H1 (cell line): ENCODE measurements around the gene AGFG1. TPM values are rescaled to one million over a fixed set of nuclear protein-coding genes. Genes with fewer than 3 reads are reported as not detected.

Experiments used
- CTCF ChIA-PET: fragments of 300-600 bp; sonication (Branson Sonifier 250); formaldehyde crosslinking; loops from one replicate; lab custom pipeline; 2021; ENCODE audit not compliant: partially characterized antibody; lab: Charles Lee
- POLR2A ChIA-PET: fragments of 300-600 bp; sonication (Branson Sonifier 250); formaldehyde crosslinking; loops from one replicate; lab custom pipeline; 2021; ENCODE audit warnings: inconsistent platforms; ENCODE audit not compliant: partially characterized antibody; lab: Charles Lee
- DNase-seq, 2 experiments: peaks; one replicate each; pipeline versions ENCODE4 v3.0.0 to v3.0.0-alpha.2; 2010 to 2022; ENCODE audit warnings: low spot score in 2 of 2, low read depth in 1 of 2, mixed read lengths in 1 of 2
- FAIRE-seq: peaks from 2 replicates; lab custom pipeline; 2011; peaks lifted over from hg19 to GRCh38; lab: Jason Lieb, UNC
- H2AFZ ChIP-seq: 2 replicates; pipeline ENCODE4 v1.8.1; 2012; ENCODE audit warnings: low read length, inconsistent platforms
- H2AK5ac ChIP-seq: 2 replicates; pipeline ENCODE4 v1.6.1; 2013; ENCODE audit warnings: low read depth, low read length
- H2BK120ac ChIP-seq: replicated peaks from 2 replicates; pipeline ENCODE3; 2013; ENCODE audit warnings: low read depth, low read length, inconsistent platforms
- H2BK12ac ChIP-seq: 2 replicates; pipeline ENCODE4 v1.6.1; 2013; ENCODE audit warnings: low read depth, low read length
- H2BK15ac ChIP-seq: 2 replicates; pipeline ENCODE4 v1.6.1; 2013; ENCODE audit warnings: low read length
- H2BK20ac ChIP-seq: 2 replicates; pipeline ENCODE4 v1.6.1; 2013; ENCODE audit warnings: low read length
- H2BK5ac ChIP-seq: 2 replicates; pipeline ENCODE4 v1.6.1; 2013; ENCODE audit warnings: low read depth, low read length
- H3K14ac ChIP-seq: 2 replicates; pipeline ENCODE4 v1.6.1; 2013; ENCODE audit warnings: inconsistent platforms; ENCODE audit not compliant: insufficient read length
- H3K18ac ChIP-seq: 2 replicates; pipeline ENCODE4 v1.6.1; 2013; ENCODE audit warnings: low read length; ENCODE audit errors: extremely low read depth
- H3K23ac ChIP-seq: 2 replicates; pipeline ENCODE4 v1.6.1; 2013; ENCODE audit warnings: inconsistent platforms; ENCODE audit not compliant: insufficient read length
- H3K23me2 ChIP-seq: 2 replicates; pipeline ENCODE4 v1.6.1; 2013; ENCODE audit warnings: low read depth, low read length
- H3K27ac ChIP-seq: 2 replicates; pipeline ENCODE4 v1.6.1; 2011; ENCODE audit warnings: low read depth, low read length, inconsistent platforms
- H3K27me3 ChIP-seq, 4 experiments: replicated peaks in 1 of 4; 1 replicate in 1 of 4; 2 replicates in 3 of 4; pipeline versions ENCODE4 v1.6.1 to v1.8.1; 2011 to 2013; ENCODE audit warnings: low read length in 3 of 4, mild to moderate bottlenecking in 3 of 4, inconsistent platforms in 2 of 4, mixed read lengths in 2 of 4, moderate library complexity in 1 of 4; ENCODE audit not compliant: control insufficient read depth in 3 of 4, insufficient read depth in 3 of 4; ENCODE audit errors: extremely low read depth in 1 of 4
- H3K36me3 ChIP-seq, 4 experiments: 2 replicates each; pipeline versions ENCODE4 v1.6.1 to v1.8.1; 2011 to 2013; ENCODE audit warnings: mild to moderate bottlenecking in 4 of 4, low read length in 3 of 4, moderate library complexity in 2 of 4, control low read depth in 1 of 4, inconsistent platforms in 1 of 4; ENCODE audit not compliant: insufficient read depth in 4 of 4, control insufficient read depth in 2 of 4
- H3K4ac ChIP-seq: replicated peaks from 2 replicates; pipeline ENCODE3; 2013; ENCODE audit warnings: low read length, low read depth, mixed read lengths, inconsistent platforms; ENCODE audit not compliant: insufficient read length
- H3K4me1 ChIP-seq, 4 experiments: replicated peaks in 1 of 4; 1 replicate in 1 of 4; 2 replicates in 3 of 4; pipeline versions ENCODE4 v1.6.1 to v1.8.1; 2011 to 2013; ENCODE audit warnings: low read length in 3 of 4, inconsistent platforms in 2 of 4, mixed read lengths in 1 of 4; ENCODE audit not compliant: insufficient read depth in 4 of 4, control insufficient read depth in 3 of 4
- H3K4me2 ChIP-seq, 2 experiments: 2 replicates each; pipeline versions ENCODE4 v1.6.1 to v1.8.1; 2011 to 2013; ENCODE audit warnings: low read depth in 2 of 2, low read length in 2 of 2, control low read depth in 1 of 2, inconsistent platforms in 1 of 2, mild to moderate bottlenecking in 1 of 2; ENCODE audit not compliant: insufficient read depth in 1 of 2
- H3K4me3 ChIP-seq, 4 experiments: fragments of 200-600, 300-600 bp in 1 of 4; sonication (generic), shearing (Covaris generic), sonication (Bioruptor Twin) in 1 of 4; 2 replicates each; pipeline versions ENCODE4 v1.5.1 to v1.8.1; 2011 to 2016; ENCODE audit warnings: low read length in 4 of 4, low read depth in 3 of 4, control low read depth in 2 of 4, inconsistent platforms in 2 of 4, mild to moderate bottlenecking in 2 of 4, mixed read lengths in 1 of 4, moderate library complexity in 1 of 4; ENCODE audit not compliant: insufficient read depth in 2 of 4; ENCODE audit errors: extremely low read depth in 1 of 4
- H3K56ac ChIP-seq: replicated peaks from 2 replicates; pipeline ENCODE3; 2013; ENCODE audit warnings: low read depth, mild to moderate bottlenecking, mixed read lengths, low read length, inconsistent platforms; ENCODE audit not compliant: insufficient read length
- H3K79me1 ChIP-seq: 2 replicates; pipeline ENCODE4 v1.6.1; 2013; ENCODE audit warnings: low read depth, low read length, control low read depth
- H3K79me2 ChIP-seq, 2 experiments: 2 replicates each; pipeline versions ENCODE4 v1.6.1 to v1.8.1; 2012 to 2013; ENCODE audit warnings: low read length in 2 of 2, mild to moderate bottlenecking in 2 of 2, inconsistent platforms in 1 of 2; ENCODE audit not compliant: insufficient read depth in 2 of 2, control insufficient read depth in 1 of 2
- H3K9ac ChIP-seq, 4 experiments: replicated peaks in 1 of 4; 1 replicate in 1 of 4; 2 replicates in 3 of 4; pipeline versions ENCODE4 v1.6.1 to v1.8.1; 2011 to 2013; ENCODE audit warnings: low read depth in 3 of 4, low read length in 3 of 4, control low read depth in 2 of 4, mild to moderate bottlenecking in 2 of 4, moderate library complexity in 2 of 4, inconsistent platforms in 1 of 4; ENCODE audit errors: extremely low read depth in 1 of 4
- H3K9me3 ChIP-seq, 2 experiments: 2 replicates each; pipeline versions ENCODE4 v1.6.1 to v1.8.1; 2012 to 2013; ENCODE audit warnings: mild to moderate bottlenecking in 2 of 2, moderate library complexity in 2 of 2, control low read depth in 1 of 2, inconsistent platforms in 1 of 2, low read depth in 1 of 2, low read length in 1 of 2, mixed read lengths in 1 of 2; ENCODE audit not compliant: insufficient read depth in 2 of 2
- H4K20me1 ChIP-seq, 2 experiments: replicated peaks in 1 of 2; 2 replicates each; pipeline versions ENCODE3 to v1.8.1; 2011 to 2013; ENCODE audit warnings: inconsistent platforms in 2 of 2, low read length in 2 of 2, mild to moderate bottlenecking in 1 of 2; ENCODE audit not compliant: insufficient read depth in 2 of 2, control insufficient read depth in 1 of 2
- H4K5ac ChIP-seq: 2 replicates; pipeline ENCODE4 v1.6.1; 2013; ENCODE audit warnings: low read length, low read depth, mixed read lengths, inconsistent platforms; ENCODE audit not compliant: insufficient read length
- H4K8ac ChIP-seq: 2 replicates; pipeline ENCODE4 v1.8.0; 2013; ENCODE audit warnings: mild to moderate bottlenecking, moderate library complexity, low read length, inconsistent platforms; ENCODE audit not compliant: insufficient read depth; ENCODE audit errors: extremely low read depth
- H4K91ac ChIP-seq: replicated peaks from 2 replicates; pipeline ENCODE3; 2013; ENCODE audit warnings: low read length, mixed read lengths, inconsistent platforms; ENCODE audit not compliant: insufficient read length
- BACH1 ChIP-seq: IDR thresholded peaks from 2 replicates; pipeline ENCODE4 v1.6.1; 2012; ENCODE audit warnings: low read length, improper control_type of control experiment
- BCL11A ChIP-seq, 2 experiments: IDR thresholded peaks; one replicate each; pipeline ENCODE4 v1.6.1; 2011; ENCODE audit warnings: low read depth in 2 of 2, low read length in 2 of 2, mild to moderate bottlenecking in 2 of 2
- CBX8 ChIP-seq: fragments of 300-800, 300-1000 bp; sonication (generic); IDR thresholded peaks from 2 replicates; pipeline ENCODE4 v1.7.1; 2016; ENCODE audit warnings: low read depth, low read length, borderline replicate concordance
- CREB1 ChIP-seq: IDR thresholded peaks from 2 replicates; pipeline ENCODE4 v1.6.1; 2012; ENCODE audit warnings: inconsistent platforms
- KDM4A ChIP-seq: IDR thresholded peaks from one replicate; pipeline ENCODE4 v1.7.1; 2012; ENCODE audit warnings: low read depth, mild to moderate bottlenecking, moderate library complexity, low read length, inconsistent platforms; ENCODE audit not compliant: severe bottlenecking
- POLR2A ChIP-seq, 2 experiments: IDR thresholded peaks; 1 replicate in 1 of 2; 2 replicates in 1 of 2; pipeline ENCODE4 v1.6.1; 2011; ENCODE audit warnings: low read depth in 2 of 2, low read length in 2 of 2, mild to moderate bottlenecking in 2 of 2; ENCODE audit errors: control extremely low read depth in 1 of 2
- RAD21 ChIP-seq, 2 experiments: IDR thresholded peaks in 1 of 2; conservative IDR thresholded peaks in 1 of 2; 2 replicates each; pipeline ENCODE4 v1.6.1; 2011; ENCODE audit warnings: low read depth in 2 of 2, low read length in 2 of 2, improper control_type of control experiment in 1 of 2, inconsistent platforms in 1 of 2, mild to moderate bottlenecking in 1 of 2, moderate library complexity in 1 of 2
- SIX5 ChIP-seq: IDR thresholded peaks from 2 replicates; pipeline ENCODE4 v1.6.1; 2011; ENCODE audit warnings: mild to moderate bottlenecking, low read depth, low read length
- SRF ChIP-seq: IDR thresholded peaks from 2 replicates; pipeline ENCODE4 v1.6.1; 2011; ENCODE audit warnings: mild to moderate bottlenecking, low read depth, low read length, moderate library complexity
- TAF7 ChIP-seq: optimal IDR thresholded peaks from 2 replicates; pipeline ENCODE3; 2011; ENCODE audit warnings: low read depth, mild to moderate bottlenecking, inconsistent platforms, low read length, moderate library complexity, borderline replicate concordance
- YY1 ChIP-seq: IDR thresholded peaks from 2 replicates; pipeline ENCODE4 v1.6.1; 2011; ENCODE audit warnings: low read depth, mild to moderate bottlenecking, low read length
- WGBS, 2 experiments: shearing (Covaris generic) in 1 of 2; methylation state at CpG; one replicate each; pipeline versions ENCODE4 v1.1.6 to v1.1.7; 2013 to 2015; ENCODE audit warnings: low lambda C conversion rate in 2 of 2, mixed read lengths in 2 of 2, inconsistent platforms in 1 of 2, low coverage in 1 of 2, missing lambda C conversion rate in 1 of 2; ENCODE audit not compliant: insufficient replicate concordance in 2 of 2, insufficient coverage in 1 of 2, insufficient read length in 1 of 2; ENCODE audit errors: extremely low coverage in 1 of 2, missing lambda C conversion rate in 1 of 2; 5-methylcytosine and 5-hydroxymethylcytosine counted together
- polyA plus RNA-seq, 7 experiments: library from polyadenylated mRNA; depleted of rRNA in 3 of 7; stranded (reverse) in 5 of 7; unstranded in 2 of 7; fragments of >200 nt in 5 of 7; fragments of 200-250 nt in 2 of 7; gene quantifications; 1 replicate in 5 of 7; 2 replicates in 1 of 7; 4 replicates in 1 of 7; pipeline versions ENCODE4 v1.2.1 to v1.2.3, GENCODE V29; 2011 to 2013; ENCODE audit warnings: missing spikeins in 2 of 7, mixed read lengths in 2 of 7
- total RNA-seq: library from RNA; stranded (reverse); fragmentation: NEBNext Ultra II Directional; extraction: Animal tissue kit (Norgen Biotek cat#: 25700); gene quantifications from 2 replicates; pipeline ENCODE4 v1.2.1, GENCODE V29; 2021
- TF ChIP-seq, protein P1 (sequence below): IDR thresholded peaks from 2 replicates; pipeline ENCODE4 v1.6.1; 2011; ENCODE audit warnings: low read length, improper control_type of control experiment

AGFG1 gene
- total and polyA plus RNA-seq, 2 of the 8 experiments (the other 6 are each of a cell fraction or from before 2014, with no cell fraction given): 102 to 147 TPM

DNA sequence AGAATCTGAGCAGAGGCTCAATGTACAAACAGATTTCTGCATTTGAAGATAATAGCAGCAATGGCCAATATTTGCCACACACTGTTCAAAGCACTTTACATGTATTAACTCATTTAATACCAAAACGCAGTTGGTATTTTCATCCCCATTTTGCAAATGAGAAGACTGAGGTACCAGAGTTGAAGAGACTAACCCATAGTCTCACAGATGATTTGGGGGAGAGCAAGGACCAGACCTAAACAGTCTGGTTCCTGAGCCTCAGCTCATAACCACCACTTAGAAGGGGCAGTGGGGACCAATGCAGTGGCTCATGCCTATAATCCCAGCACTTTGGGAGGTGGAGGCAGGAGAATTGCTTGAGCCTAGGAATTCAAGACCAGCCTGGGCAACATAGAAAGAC is 18.1 kb upstream of the AGFG1 start:
- POLR2A ChIA-PET: interaction anchor here (1.4 kb wide), 1 partner anchor 11 kb away, joined by 3 read pairs; no protein-coding TSS in a partner anchor
- Histone ChIP-seq H3K18ac (no peak overlapping the region), H3K56ac (no peak overlapping the region), H3K4ac (no peak overlapping the region), H3K23me2 (no peaks in the 10 kb centered on the region), H4K91ac (no peak overlapping the region), H2BK20ac (no peak overlapping the region), H2BK12ac (no peak overlapping the region), H3K36me3 (no peaks in the 10 kb centered on the region), H3K9ac (no peak overlapping the region), H3K14ac (no peak overlapping the region), H3K79me1 (no peaks in the 10 kb centered on the region), H3K4me1 (peaks cover 0 to 3% (median 0%) of the 10 kb centered on the region in 4 experiments; a peak in 3 of 7 replicates), H2BK5ac (no peak overlapping the region), H3K4me3 (no peak overlapping the region), H3K4me2 (no peak overlapping the region), H2AFZ (no peak overlapping the region), H3K79me2 (no peaks in the 10 kb centered on the region), H4K5ac (no peak overlapping the region), H4K8ac (no peak overlapping the region), H3K27ac (no peak overlapping the region), H2BK15ac (no peak overlapping the region), H2BK120ac (no peak overlapping the region), H4K20me1 (no peaks in the 10 kb centered on the region), H3K27me3 (no peaks in the 10 kb centered on the region), H3K9me3 (no peaks in the 10 kb centered on the region), H3K23ac (no peak overlapping the region), H2AK5ac (no peak overlapping the region)
- WGBS, 2 experiments: 80% methylated on average over 1 of the region's 1 CpG; no CpG with 5 or more reads in 1 of the 2 experiments
- CTCF ChIA-PET: interaction anchor here (0.7 to 1.4 kb wide), 2 partner anchors 12 to 13 kb away, joined by 4 to 7 read pairs; no protein-coding TSS in a partner anchor
- DNase-seq (no peak), FAIRE-seq (no peak)
- TF ChIP-seq, protein P1, sequence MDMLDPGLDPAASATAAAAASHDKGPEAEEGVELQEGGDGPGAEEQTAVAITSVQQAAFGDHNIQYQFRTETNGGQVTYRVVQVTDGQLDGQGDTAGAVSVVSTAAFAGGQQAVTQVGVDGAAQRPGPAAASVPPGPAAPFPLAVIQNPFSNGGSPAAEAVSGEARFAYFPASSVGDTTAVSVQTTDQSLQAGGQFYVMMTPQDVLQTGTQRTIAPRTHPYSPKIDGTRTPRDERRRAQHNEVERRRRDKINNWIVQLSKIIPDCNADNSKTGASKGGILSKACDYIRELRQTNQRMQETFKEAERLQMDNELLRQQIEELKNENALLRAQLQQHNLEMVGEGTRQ: no peak
- no peak for TF ChIP-seq POLR2A (IDR thresholded peaks at IDR 0.05; ENCODE audit: control extremely low read depth in 1 of 2, low read depth in 2 of 2, low read length in 2 of 2)
- no peak for TF ChIP-seq BACH1
- no peak for TF ChIP-seq BCL11A (IDR thresholded peaks at IDR 0.05; ENCODE audit: low read depth in 2 of 2, low read length in 2 of 2)
- TF ChIP-seq CBX8: no peak
- no peak for TF ChIP-seq CREB1
- TF ChIP-seq YY1: no peak
- no peak for TF ChIP-seq KDM4A
- no peak for TF ChIP-seq SIX5
- no peak for TF ChIP-seq TAF7
- TF ChIP-seq RAD21 (IDR thresholded peaks at IDR 0.05 in 1 of 2, conservative IDR thresholded peaks at IDR 0.05 in 1 of 2; ENCODE audit: low read depth in 2 of 2, low read length in 2 of 2): no peak
- no peak for TF ChIP-seq SRF
